Osteocyte (in vitro differentiated cells): ENCODE results near the gene NPDC1. TPM values are rescaled to one million over a fixed set of nuclear protein-coding genes. Genes with fewer than 3 reads are reported as not detected.

ENCODE experiments used
- DNase-seq: peaks from one replicate; pipeline ENCODE4 v3.0.0; 2021; ENCODE audit warnings: mixed read lengths; ENCODE audit not compliant: unreplicated experiment; ENCODE audit errors: extremely low spot score
- H3K27ac Mint-ChIP-seq: one replicate; pipeline ENCODE4 v1.8.0; 2021; ENCODE audit warnings: mild to moderate bottlenecking, mixed read lengths; ENCODE audit not compliant: unreplicated experiment
- H3K27me3 Mint-ChIP-seq: one replicate; pipeline ENCODE4 v1.8.0; 2021; ENCODE audit warnings: mixed read lengths; ENCODE audit not compliant: unreplicated experiment
- H3K36me3 Mint-ChIP-seq: one replicate; pipeline ENCODE4 v1.8.0; 2021; ENCODE audit warnings: mixed read lengths; ENCODE audit not compliant: unreplicated experiment
- H3K4me1 Mint-ChIP-seq: one replicate; pipeline ENCODE4 v1.8.0; 2021; ENCODE audit warnings: mixed read lengths; ENCODE audit not compliant: unreplicated experiment
- H3K4me3 Mint-ChIP-seq: one replicate; pipeline ENCODE4 v1.8.0; 2021; ENCODE audit warnings: mild to moderate bottlenecking, moderate library complexity, mixed read lengths; ENCODE audit not compliant: unreplicated experiment
- H3K9me3 Mint-ChIP-seq: one replicate; pipeline ENCODE4 v1.8.0; 2021; ENCODE audit warnings: mixed read lengths; ENCODE audit not compliant: unreplicated experiment
- total RNA-seq: library from RNA; stranded (reverse); gene quantifications from 2 replicates; pipeline ENCODE4 v1.2.1, GENCODE V29; 2021
- TF ChIP-seq, protein P1 (sequence below): fragments of 200-600 bp; sonication (generic); IDR thresholded peaks from 2 replicates; pipeline ENCODE4 v1.5.0; 2021; ENCODE audit warnings: antibody characterized with exemption, mild to moderate bottlenecking, moderate library complexity

NPDC1 gene
- total RNA-seq, 1 donor from 2014 or later: 91.0 TPM

DNA sequence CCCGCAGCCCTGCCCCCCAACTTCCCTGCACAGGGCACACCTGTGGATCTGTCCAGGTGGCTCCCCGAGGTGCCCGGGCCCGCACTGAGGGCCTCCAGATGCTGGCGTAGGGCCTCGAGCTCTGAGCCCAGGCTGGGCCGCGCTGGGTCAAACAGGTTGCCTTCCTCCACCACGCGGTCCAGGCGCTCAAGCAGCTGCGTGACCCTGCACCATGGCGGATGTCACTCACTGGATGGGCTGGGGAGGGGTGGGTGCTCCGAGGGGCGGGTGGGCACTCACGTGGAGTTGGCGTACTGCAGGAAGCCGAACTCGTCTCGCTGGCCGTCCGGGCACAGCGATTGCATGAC is 23.3 kb downstream of the NPDC1 start:
- no peaks in the 10 kb centered on the region for H3K27me3 Mint-ChIP-seq
- TF ChIP-seq, protein P1, sequence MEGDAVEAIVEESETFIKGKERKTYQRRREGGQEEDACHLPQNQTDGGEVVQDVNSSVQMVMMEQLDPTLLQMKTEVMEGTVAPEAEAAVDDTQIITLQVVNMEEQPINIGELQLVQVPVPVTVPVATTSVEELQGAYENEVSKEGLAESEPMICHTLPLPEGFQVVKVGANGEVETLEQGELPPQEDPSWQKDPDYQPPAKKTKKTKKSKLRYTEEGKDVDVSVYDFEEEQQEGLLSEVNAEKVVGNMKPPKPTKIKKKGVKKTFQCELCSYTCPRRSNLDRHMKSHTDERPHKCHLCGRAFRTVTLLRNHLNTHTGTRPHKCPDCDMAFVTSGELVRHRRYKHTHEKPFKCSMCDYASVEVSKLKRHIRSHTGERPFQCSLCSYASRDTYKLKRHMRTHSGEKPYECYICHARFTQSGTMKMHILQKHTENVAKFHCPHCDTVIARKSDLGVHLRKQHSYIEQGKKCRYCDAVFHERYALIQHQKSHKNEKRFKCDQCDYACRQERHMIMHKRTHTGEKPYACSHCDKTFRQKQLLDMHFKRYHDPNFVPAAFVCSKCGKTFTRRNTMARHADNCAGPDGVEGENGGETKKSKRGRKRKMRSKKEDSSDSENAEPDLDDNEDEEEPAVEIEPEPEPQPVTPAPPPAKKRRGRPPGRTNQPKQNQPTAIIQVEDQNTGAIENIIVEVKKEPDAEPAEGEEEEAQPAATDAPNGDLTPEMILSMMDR: no peak
- peaks cover 2% of the 10 kb centered on the region for H3K36me3 Mint-ChIP-seq
- no peak overlapping the region for H3K27ac Mint-ChIP-seq
- H3K4me3 Mint-ChIP-seq: no peak overlapping the region
- H3K4me1 Mint-ChIP-seq: peaks cover 8% of the 10 kb centered on the region
- DNase-seq: no peak
- no peaks in the 10 kb centered on the region for H3K9me3 Mint-ChIP-seq

DNA sequence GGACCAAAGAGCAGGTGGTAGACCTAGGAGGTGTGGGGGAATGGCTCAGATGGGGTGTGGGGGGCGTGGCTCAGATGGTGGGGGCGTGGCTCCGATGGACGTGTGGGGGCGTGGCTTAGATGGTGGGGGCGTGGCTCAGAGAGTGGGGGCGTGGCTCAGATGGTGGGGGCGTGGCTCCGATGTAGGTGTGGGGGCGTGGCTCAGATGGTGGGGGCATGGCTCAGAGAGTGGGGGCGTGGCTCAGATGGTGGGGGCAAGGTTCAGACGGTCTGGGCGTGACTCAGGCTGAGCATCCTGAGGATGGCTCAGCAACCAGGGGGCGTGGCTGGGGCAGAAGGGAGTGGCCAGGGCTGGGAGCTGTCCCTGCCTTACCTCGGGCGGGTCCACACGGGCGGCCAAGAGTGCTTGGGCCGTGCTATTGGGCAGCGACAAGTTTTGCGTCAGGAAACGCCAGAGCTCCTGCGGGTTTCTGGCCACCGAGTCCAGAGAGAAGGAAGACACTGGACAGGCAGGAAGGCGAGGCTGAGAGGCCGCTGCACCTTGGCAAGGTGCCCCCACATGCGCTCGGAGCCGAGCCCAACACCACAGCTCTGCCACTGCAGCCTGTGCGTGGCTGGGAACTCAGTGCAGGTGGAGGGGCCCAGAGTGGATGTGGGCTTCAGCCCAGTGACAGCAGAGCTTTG is 23.9 kb downstream of the NPDC1 start:
- no peak overlapping the region for H3K27ac Mint-ChIP-seq
- H3K4me1 Mint-ChIP-seq: peaks cover 5% of the 10 kb centered on the region
- H3K27me3 Mint-ChIP-seq: no peaks in the 10 kb centered on the region
- DNase-seq: no peak
- H3K36me3 Mint-ChIP-seq: peaks cover 2% of the 10 kb centered on the region
- TF ChIP-seq, protein P1: no peak
- H3K9me3 Mint-ChIP-seq: no peaks in the 10 kb centered on the region
- no peak overlapping the region for H3K4me3 Mint-ChIP-seq

DNA sequence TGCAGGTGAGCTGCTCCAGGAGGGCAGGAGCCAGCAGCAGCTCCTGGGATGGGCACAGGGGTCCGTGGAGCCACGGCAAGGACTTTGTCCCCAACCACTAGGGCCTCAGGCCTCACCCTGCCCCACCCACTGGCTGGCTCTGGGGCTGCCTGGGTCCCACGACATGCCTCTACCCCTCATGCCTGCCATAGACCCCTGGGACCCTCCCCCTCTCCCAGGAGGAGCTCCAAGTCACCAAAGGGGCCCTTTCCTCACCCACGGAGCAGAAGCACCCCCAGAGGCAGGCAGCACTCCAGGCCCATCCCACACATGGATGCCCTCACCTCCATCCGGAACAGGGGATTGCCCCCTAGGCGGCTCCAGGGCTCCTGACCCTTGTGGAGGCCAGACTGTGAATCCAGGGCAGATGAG is 24.4 kb downstream of the NPDC1 start:
- no peak overlapping the region for H3K4me3 Mint-ChIP-seq
- no peak overlapping the region for H3K27ac Mint-ChIP-seq
- no peaks in the 10 kb centered on the region for H3K9me3 Mint-ChIP-seq
- DNase-seq: no peak
- peaks cover under 1% of the 10 kb centered on the region for H3K4me1 Mint-ChIP-seq
- no peaks in the 10 kb centered on the region for H3K27me3 Mint-ChIP-seq
- TF ChIP-seq, protein P1: no peak
- H3K36me3 Mint-ChIP-seq: peaks cover 3% of the 10 kb centered on the region

DNA sequence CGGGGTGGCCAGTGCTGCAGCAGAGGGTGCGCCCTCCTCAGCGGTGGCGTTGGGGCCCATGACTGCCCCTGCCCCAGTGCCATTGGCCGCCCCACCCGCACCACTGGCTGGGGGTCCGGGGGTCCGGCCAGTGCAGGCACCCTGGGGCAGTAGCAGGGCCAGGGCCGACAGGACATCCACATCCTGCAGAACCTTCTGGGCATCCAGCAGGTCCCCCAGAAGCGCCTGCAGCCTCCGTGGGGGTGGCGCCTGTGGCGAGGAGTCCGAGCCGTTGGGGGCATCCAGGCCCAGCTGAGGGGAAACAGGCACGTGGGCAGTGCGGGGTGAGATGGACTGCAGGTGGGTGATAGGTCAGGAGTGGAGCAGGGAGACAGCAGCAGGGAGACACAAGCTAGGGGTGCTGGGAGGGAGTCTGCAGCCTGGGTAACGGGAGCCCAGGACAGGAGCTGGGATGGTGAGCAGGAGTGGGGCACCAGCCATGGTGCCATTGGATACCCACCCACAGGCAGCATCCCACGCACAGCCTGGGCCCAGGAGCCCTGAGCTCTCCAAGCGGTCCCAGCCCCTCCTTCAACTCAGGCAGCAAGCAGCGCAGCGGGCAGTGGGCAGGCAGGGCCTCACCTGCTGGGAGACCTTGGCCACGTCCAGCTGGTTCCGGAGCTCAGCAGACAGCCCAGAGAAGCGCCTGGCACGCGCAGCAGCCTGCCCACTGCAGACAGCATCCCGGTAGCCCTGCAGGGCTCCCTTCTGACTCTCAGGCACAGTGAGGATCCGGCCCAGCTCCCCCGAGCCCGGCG is 25.0 kb downstream of the NPDC1 start:
- TF ChIP-seq, protein P1: no peak
- H3K36me3 Mint-ChIP-seq: peaks cover 3% of the 10 kb centered on the region
- no peaks in the 10 kb centered on the region for H3K4me1 Mint-ChIP-seq
- H3K4me3 Mint-ChIP-seq: no peak overlapping the region
- H3K9me3 Mint-ChIP-seq: no peaks in the 10 kb centered on the region
- DNase-seq: no peak
- H3K27me3 Mint-ChIP-seq: no peaks in the 10 kb centered on the region
- H3K27ac Mint-ChIP-seq: no peak overlapping the region

DNA sequence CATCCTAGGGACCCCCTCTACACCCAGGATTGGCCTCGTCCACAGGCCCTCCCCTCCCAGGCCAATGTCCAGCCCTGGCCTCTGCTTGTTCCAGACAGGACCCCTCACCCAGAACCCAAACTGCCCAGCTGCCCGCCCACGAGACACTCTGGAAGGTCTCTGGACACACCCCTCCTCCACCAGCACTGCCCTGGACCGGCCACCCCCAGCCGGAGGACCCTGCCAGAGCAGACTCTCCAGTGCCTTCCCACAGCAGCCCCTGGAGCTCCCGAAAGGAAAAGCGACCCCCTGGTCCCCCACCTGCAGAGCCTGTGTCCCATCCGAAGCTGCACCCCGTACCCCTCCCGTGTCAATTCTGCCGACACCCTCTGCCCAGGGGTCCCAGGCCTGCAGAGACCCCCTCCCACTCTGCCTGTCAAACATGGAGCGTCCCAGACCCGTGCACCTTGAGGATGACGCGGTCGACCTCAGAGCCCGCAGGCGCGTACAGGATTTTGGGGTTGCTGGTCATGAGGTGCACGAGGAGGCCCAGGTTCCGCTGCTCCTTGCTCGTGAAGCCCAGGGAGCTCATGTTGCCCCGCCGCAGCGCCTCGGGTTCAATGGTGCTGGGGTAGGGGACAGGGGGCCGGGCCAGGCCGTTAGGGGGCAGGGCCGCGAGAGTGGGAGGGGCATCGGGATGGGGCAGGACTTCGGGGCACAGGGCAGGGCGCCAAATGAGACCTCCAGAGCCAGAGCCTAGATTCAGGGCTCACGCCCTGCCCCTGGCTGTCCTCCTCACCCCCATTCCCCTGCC is 25.9 kb downstream of the NPDC1 start:
- no peak for DNase-seq
- no peaks in the 10 kb centered on the region for H3K9me3 Mint-ChIP-seq
- peaks cover 3% of the 10 kb centered on the region for H3K36me3 Mint-ChIP-seq
- H3K4me1 Mint-ChIP-seq: no peaks in the 10 kb centered on the region
- H3K27ac Mint-ChIP-seq: no peak overlapping the region
- no peak overlapping the region for H3K4me3 Mint-ChIP-seq
- H3K27me3 Mint-ChIP-seq: no peaks in the 10 kb centered on the region
- TF ChIP-seq, protein P1: no peak
